Lower lobe of right lung (tissue), 2 donors: ENCODE results near the gene ADGRL1. TPM values are rescaled to one million over a fixed set of nuclear protein-coding genes. Genes with fewer than 3 reads are reported as not detected.
A peak's percentile ranks its signal among the peaks of the same experiment; 100 is the strongest.

ENCODE experiments used
- ATAC-seq, 2 donors: fragments of 200-7000 bp; cut with Tn5 transposase; one replicate each; pipeline ENCODE4 v1.9.1; 2020 to 2022; ENCODE audit warnings: mild to moderate bottlenecking in 2 of 2, moderate library complexity in 2 of 2
- DNase-seq: peaks from one replicate; pipeline ENCODE4 v3.0.0-alpha.2; 2020
- H3K27ac ChIP-seq: fragments of 200-600 bp; one replicate; pipeline ENCODE4 v1.8.0; 2022
- H3K27me3 ChIP-seq: fragments of 200-600 bp; one replicate; pipeline ENCODE4 v1.8.0; 2022; ENCODE audit warnings: low read depth
- H3K36me3 ChIP-seq: fragments of 200-600 bp; one replicate; pipeline ENCODE4 v1.8.0; 2022; ENCODE audit warnings: mild to moderate bottlenecking
- H3K4me1 ChIP-seq: fragments of 200-600 bp; one replicate; pipeline ENCODE4 v1.8.0; 2022
- H3K4me3 ChIP-seq: fragments of 200-600 bp; one replicate; pipeline ENCODE4 v1.8.0; 2022; ENCODE audit warnings: mild to moderate bottlenecking
- H3K9me3 ChIP-seq: fragments of 200-600 bp; one replicate; pipeline ENCODE4 v1.8.0; 2022
- intact Hi-C: fragments of 100-400 bp; cut with DNase I; formaldehyde crosslinking; loops from one replicate; pipeline ENCODE4 v1.11.0; 2022
- total RNA-seq: library from RNA; stranded (reverse); fragmentation: NEBNext Ultra II Directional; extraction: Animal tissue kit (Norgen Biotek cat#: 25700); gene quantifications from one replicate; pipeline ENCODE4 v1.2.1, GENCODE V29; 2021
- TF ChIP-seq, protein P1 (sequence below): fragments of 200-600 bp; IDR thresholded peaks from one replicate; pipeline ENCODE4 v1.8.0; 2022; ENCODE audit warnings: antibody characterized with exemption, mild to moderate bottlenecking
- donor health status: DM: no; HTN: yes; CAD: no; lungs with severe emphysema.

The ADGRL1 gene
- total RNA-seq, 1 donor from 2014 or later, result 28.7 TPM

DNA sequence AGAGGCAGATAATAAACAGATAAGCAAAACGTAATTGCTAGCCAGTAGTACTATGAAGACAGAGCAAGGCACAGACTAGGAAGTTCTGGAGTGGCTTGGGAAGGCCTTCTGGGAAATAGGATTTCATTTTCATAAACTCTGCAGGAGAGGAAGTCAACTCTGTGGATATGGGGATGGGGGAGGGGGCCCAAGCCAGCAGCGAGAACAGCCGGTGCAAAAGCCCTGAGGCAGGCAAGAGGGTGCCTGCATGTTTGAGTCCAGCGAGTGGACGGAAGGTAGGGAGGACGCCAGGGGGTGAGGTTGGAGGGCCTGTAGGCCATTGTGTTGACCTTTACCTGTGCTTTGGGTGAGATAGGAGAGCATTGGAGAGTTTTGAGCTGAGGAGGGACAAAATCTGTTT lies 60.6 kb downstream of the ADGRL1 start:
- Histone ChIP-seq H3K4me1 (peaks cover 39% of the 10 kb centered on the region), H3K9me3 (no peaks in the 10 kb centered on the region), H3K27ac (no peak overlapping the region), H3K4me3 (no peak overlapping the region), H3K27me3 (no peaks in the 10 kb centered on the region), H3K36me3 (no peaks in the 10 kb centered on the region)
- TF ChIP-seq, protein P1, sequence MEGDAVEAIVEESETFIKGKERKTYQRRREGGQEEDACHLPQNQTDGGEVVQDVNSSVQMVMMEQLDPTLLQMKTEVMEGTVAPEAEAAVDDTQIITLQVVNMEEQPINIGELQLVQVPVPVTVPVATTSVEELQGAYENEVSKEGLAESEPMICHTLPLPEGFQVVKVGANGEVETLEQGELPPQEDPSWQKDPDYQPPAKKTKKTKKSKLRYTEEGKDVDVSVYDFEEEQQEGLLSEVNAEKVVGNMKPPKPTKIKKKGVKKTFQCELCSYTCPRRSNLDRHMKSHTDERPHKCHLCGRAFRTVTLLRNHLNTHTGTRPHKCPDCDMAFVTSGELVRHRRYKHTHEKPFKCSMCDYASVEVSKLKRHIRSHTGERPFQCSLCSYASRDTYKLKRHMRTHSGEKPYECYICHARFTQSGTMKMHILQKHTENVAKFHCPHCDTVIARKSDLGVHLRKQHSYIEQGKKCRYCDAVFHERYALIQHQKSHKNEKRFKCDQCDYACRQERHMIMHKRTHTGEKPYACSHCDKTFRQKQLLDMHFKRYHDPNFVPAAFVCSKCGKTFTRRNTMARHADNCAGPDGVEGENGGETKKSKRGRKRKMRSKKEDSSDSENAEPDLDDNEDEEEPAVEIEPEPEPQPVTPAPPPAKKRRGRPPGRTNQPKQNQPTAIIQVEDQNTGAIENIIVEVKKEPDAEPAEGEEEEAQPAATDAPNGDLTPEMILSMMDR, result no peak
- DNase-seq, result no peak
- intact Hi-C loops, result no loop called here
- ATAC-seq, result no peak

DNA sequence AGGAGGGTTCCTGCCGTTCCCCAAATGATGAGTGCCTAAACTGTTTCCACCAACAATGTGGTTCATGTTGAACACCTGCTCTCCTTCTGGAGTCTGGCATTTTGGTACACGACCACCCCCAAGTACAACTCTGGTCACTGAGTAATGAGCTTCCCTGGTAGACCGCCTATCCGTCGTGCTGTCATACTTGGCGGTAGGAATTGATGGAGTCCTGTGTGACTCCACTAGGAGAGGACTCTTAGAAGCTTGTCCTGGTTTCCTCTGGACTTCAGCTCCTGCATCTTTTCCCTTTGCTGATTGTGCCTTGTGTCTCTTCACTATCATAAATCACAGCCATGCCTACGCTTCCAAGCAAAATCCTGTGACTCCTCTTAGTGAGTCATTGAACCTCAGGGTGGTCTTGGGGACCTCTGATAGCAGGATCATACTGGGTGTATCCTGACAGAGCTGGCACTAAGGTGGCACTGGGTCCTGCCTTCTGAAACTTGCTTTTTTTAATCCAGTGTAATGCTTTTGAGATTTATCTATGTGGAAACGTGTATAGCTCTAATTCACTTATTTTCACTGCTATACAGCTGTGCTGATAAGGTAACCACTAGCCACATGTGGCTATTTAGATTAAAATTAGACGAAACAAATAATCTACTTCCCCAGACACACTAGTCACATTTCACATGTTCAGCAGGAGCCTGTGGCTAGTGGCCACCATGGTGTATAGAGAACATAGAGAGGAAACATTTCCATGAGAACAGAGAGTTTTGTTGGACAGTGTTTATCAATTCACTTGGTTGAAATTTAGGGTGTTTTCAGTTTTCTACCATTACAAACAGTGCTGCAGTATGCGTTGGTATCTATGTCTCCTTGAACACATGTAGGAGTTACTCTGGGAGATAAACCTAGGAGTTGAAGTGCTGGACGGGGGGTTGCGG lies 63.4 kb downstream of the ADGRL1 start:
- no peak for ATAC-seq
- TF ChIP-seq, protein P1, result no peak
- no peak for DNase-seq
- Histone ChIP-seq H3K27me3 (no peaks in the 10 kb centered on the region), H3K36me3 (no peaks in the 10 kb centered on the region), H3K27ac (no peak overlapping the region), H3K4me1 (peaks cover 43% of the 10 kb centered on the region), H3K9me3 (no peaks in the 10 kb centered on the region), H3K4me3 (no peak overlapping the region)
- intact Hi-C loops, result no loop called here

- TF ChIP-seq, protein P1, result no peak
- ATAC-seq (no peak), DNase-seq (no peak)
- intact Hi-C loops, result no loop called here
- H3K36me3 ChIP-seq, result no peaks in the 10 kb centered on the region
- H3K4me1 ChIP-seq, result peaks cover 43% of the 10 kb centered on the region
- no peaks in the 10 kb centered on the region for H3K27me3 ChIP-seq
- H3K9me3 ChIP-seq, result no peaks in the 10 kb centered on the region
- no peak overlapping the region for H3K27ac ChIP-seq
- no peak overlapping the region for H3K4me3 ChIP-seq
These were observed 64.9 kb downstream of the ADGRL1 start for GRCh38 chr19:14141041-14141440.

GRCh38 chr19:14139944-14140343 lies 66.0 kb downstream of the ADGRL1 start:
- Histone ChIP-seq H3K27ac (peak overlapping the region; percentile 93), H3K9me3 (no peaks in the 10 kb centered on the region), H3K27me3 (no peaks in the 10 kb centered on the region), H3K36me3 (no peaks in the 10 kb centered on the region), H3K4me3 (no peak overlapping the region), H3K4me1 (peaks cover 36% of the 10 kb centered on the region)
- TF ChIP-seq, protein P1, result no peak
- ATAC-seq (no peak), DNase-seq (no peak)
- intact Hi-C loops, result no loop called here

DNA sequence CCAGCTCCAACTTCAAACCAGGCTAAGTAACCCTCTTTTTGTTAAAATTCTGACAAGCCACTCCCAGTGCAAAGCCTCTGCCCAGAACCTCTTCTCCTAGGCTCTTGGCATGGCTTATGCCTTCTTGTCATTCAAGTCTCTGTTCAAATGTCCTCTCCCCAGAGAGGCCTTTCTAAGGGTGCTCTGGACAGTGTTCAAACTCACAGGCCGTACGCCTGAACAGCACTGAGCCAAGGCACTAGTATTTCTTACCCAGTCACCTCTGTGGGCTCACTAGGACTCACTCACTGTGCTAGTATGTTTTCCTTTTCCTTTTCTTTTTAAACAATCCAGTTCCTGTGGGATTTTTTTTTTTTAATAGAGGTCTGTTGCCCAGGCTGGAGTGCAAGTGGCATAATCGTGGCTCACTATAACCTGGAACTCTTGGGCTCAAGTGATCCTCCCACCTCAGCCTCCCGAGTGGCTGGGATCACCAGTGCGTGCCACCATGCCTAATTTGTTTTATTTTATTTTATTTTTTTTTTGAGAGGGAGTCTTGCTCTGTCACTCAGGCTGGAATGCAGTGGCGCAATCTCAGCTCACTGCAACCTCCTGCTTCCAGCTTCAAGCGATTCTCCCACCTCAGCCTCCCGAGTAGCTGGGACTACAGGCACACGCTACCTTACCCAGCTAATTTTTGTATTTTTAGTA lies 67.2 kb downstream of the ADGRL1 start:
- H3K27ac ChIP-seq, result peak overlapping the region; percentile 93
- ATAC-seq (peak in 1 of 2 donors; percentile 3), DNase-seq (no peak)
- no peaks in the 10 kb centered on the region for H3K36me3 ChIP-seq
- intact Hi-C loops, result no loop called here
- H3K4me3 ChIP-seq, result peak overlapping the region; percentile 72
- H3K27me3 ChIP-seq, result no peaks in the 10 kb centered on the region
- TF ChIP-seq, protein P1, result no peak
- peaks cover 35% of the 10 kb centered on the region for H3K4me1 ChIP-seq
- no peaks in the 10 kb centered on the region for H3K9me3 ChIP-seq
